Measurements from ENCODE around the gene AQP6.

Gene AQP6

GRCh38 chr12:49942921-49943624 lies 29.7 kb upstream of the AQP6 start:
- no peak for DNase-seq (ENCODE audit: low spot score)

GRCh38 chr12:49943625-49943960 lies 29.2 kb upstream of the AQP6 start:
- no peak for DNase-seq (ENCODE audit: low spot score)

- no peak for DNase-seq (ENCODE audit: low spot score)
These were observed 28.7 kb upstream of the AQP6 start for GRCh38 chr12:49944046-49944445.

- no peak for DNase-seq (ENCODE audit: low spot score)
These were observed 28.0 kb upstream of the AQP6 start for GRCh38 chr12:49944718-49945117.

GRCh38 chr12:49945394-49946080 lies 27.2 kb upstream of the AQP6 start:
- DNase-seq (ENCODE audit: low spot score), result peak; percentile 92

GRCh38 chr12:49946086-49946485 lies 26.7 kb upstream of the AQP6 start:
- no peak for DNase-seq (ENCODE audit: low spot score)

GRCh38 chr12:49946497-49946896 lies 26.2 kb upstream of the AQP6 start:
- no peak for DNase-seq (ENCODE audit: low spot score)

DNA sequence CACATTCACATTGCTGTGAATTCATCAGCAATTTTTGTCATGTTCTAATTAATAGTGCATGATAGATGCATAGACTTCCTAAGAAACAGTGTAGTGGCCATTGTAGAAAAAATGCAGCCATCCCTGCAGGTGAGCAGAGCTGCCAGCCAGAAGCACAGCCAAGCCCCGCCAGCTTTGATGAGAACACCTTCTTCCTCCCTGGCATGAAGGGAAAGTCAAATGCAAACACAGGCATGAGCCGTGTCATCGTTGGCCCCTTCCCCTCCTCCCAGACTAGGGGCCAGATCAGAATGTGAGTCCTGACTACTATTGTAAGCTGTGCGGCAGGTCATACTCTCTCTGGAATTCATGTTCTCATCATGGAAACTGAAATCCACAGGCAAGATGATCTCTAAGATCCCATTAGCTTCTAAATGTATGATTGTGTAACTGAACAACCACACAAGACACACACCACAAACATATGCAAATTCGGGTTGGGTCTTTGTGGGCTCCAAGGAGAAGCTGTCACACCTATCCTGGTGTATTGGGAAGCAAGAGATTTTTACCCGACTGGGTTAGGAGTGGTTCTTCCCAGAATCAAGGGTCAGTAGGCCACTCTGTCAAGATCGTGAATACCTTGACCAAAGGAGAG lies 25.0 kb upstream of the AQP6 start:
- no peak for DNase-seq (ENCODE audit: low spot score)

- DNase-seq (ENCODE audit: low spot score), result no peak
These were observed 23.6 kb upstream of the AQP6 start for GRCh38 chr12:49948866-49949845.

GRCh38 chr12:49949866-49950265 lies 22.9 kb upstream of the AQP6 start:
- DNase-seq (ENCODE audit: low spot score), result no peak

DNA sequence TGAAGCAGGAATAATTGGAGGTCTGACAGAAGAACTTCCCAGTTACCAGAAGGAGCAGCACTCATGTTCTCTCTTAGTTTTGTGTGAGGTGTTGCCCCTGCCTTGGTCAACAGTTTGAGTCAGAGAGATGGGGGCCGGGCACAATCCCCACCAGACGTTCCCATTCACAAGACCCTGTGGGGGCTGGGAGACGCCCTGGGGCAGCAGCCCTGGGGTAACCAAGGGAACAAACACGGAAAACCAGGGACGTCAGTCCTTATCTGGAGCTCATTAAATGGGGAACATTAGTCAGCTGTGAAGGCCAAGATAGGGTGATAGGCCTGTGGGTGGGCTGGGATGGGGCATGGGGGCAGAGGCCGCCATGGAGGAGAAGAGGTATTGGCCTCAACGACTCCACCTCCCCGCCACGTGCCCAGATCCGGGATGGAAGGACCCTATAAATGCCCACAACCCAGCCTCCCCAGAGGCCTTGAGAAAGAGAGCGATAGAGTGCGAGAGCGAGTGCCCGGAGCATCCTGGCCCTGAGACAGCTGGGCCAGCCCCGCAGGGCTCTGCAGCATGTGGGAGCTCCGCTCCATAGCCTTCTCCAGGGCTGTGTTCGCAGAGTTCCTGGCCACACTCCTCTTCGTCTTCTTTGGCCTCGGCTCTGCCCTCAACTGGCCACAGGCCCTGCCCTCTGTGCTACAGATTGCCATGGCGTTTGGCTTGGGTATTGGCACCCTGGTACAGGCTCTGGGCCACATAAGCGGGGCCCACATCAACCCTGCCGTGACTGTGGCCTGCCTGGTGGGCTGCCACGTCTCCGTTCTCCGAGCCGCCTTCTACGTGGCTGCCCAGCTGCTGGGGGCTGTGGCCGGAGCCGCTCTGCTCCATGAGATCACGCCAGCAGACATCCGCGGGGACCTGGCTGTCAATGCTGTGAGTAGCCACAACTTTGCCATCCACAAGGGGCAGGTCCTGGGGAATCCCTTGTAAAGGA lies 22.2 kb upstream of the AQP6 start, which contains the start of gene AQP2:
Gene AQP2 (plus strand): TSS at position 465 of the 979 bp plus-strand sequence. CDS start 94 bp downstream, at position 559.
- no peak for DNase-seq (ENCODE audit: low spot score)

DNA sequence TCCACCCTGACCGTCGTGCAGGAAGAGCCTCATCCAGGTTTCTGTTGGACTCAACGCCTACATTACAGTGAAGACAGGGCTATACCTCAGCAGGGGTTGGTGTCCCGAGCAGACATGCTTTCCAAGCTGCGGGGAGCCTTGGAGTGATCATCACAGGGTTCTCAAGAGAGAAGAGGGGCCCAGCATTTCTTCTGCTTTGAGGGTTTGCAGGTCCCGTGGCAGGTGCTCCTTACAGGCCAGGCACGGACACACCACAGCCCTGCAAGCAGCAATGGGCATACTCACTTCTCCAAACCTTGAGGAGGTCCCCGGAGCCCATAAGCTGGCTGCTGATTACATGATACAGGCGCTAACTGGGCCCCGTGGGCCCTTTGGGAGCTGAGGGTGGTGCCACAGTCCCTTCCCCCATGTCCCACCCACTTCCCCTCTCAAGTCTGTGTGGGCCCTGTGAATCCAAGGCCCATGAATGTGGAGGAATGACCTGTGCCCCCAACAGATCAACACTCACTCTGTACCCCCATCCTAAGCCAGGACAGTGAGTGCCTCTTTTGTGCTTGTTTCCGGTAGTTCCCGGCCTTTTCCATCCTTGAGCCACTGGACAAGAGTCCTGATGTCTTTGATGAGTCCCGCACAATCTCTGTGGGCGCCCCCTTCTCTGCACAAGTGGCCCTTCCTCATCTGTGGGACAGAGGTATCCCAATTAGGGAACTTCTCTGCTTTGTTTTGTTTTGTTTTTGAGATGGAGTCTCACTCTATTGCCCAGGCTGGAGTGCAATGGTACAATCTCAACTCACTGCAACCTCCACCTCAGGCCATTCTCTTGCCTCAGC lies 21.1 kb upstream of the AQP6 start:
- no peak for DNase-seq (ENCODE audit: low spot score)

- DNase-seq (ENCODE audit: low spot score), result no peak
These were observed 20.2 kb upstream of the AQP6 start for GRCh38 chr12:49952391-49953055.

DNA sequence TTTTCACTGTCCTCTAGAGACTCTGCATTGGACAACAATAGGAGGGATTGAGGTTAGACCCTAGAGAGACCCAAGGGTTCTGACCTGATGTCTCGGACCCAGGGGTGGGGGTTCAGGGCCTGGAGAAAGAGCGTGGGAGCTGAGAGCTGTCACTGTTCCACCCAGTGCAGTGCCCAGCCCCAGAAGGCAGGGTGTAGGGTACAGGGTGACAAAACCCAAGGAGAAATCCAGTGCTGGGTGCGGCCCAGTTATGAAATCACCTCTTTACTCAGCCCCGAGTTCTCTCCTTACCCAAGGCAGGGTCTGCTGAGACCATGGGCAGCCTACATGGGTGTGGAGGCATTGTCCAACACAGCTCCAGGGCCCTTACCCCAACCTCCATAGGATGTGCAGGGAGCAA lies 19.6 kb upstream of the AQP6 start:
- DNase-seq (ENCODE audit: low spot score), result no peak

GRCh38 chr12:49953961-49954846 lies 18.5 kb upstream of the AQP6 start:
- no peak for DNase-seq (ENCODE audit: low spot score)

GRCh38 chr12:49954863-49955830 lies 17.6 kb upstream of the AQP6 start:
- peak; percentile 39 for DNase-seq (ENCODE audit: low spot score)
